Measurements from ENCODE around the gene TMEM219. TPM values are rescaled to one million over a fixed set of nuclear protein-coding genes. Genes with fewer than 3 reads are reported as not detected.
A peak's percentile ranks its signal among the peaks of the same experiment; 100 is the strongest.
"Not testable (repeated sequence)": the region's sequence is repeated elsewhere in the genome, so short reads cannot be mapped to it uniquely, and the experiment has no call there.

The TMEM219 gene
- total RNA-seq, 1 donor from 2014 or later, result 26.9 TPM

DNA sequence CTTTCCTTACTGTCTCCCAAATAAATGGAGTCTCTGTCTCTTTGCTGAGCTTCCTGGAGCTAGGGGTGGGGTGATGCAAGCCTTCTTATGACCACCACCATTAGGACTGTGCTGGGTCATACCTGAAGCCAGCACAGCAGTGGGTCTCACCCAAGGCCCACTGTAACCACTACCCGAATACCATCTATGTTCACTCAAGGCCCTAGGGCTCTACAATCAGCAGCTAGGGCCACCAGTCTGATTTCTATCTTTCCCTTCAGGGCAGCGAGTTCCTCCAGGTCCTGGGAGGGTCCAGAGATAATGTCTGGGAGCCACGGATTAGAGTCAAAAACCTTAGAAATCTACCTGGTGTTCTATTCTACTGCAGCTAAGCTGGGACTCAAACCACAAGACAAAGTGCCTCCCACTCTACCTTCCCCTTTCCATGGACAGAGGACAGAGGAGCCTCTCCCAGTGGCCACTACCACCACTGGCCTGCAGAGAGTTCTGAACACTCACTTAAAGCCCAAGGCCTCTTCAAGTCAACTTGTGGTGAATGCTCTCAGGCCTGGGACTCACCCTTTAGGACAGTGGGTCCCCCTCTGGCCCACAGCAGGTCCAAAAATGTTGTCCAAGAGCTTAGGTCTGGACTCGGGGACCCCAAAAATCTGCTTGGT lies 10.9 kb upstream of the TMEM219 start:
- no peak for DNase-seq (ENCODE audit: low spot score in 2 of 2)
- no peak for FAIRE-seq

DNA sequence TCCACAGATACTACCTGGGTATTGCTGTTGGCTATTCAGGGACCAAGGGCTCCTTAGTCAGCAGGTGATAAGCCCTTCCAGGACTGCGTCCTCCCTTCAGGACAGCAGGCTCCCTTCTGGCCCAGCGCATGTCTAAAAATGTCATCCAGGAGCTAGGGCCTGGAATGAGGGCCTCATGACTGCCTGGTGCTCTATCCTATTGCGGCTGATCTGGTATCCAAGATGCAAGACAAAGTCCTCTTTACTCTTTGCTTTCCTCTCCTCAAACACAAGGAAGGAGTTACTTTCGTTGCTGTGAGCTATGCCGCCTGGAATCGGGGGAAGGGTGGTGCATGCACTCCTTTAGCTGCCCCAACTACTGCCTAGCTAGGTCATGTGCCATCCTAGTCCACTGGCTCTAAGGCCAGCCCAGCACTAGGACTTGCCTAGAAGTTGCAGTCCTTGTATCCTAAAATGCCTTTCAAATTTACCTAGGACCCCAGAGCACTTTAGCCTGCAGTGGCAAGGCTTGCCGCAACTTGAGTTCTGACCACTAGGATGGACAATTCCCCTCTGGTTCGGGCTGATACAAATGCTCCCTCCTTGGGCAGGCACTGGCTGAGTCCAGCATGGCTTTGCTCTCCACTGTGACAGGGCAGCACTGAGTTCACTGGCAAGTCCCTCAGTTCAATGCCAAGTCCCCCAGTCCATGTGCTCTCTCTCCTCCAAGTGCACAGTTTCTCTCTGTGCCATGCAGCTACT lies 10.1 kb upstream of the TMEM219 start:
- no peak for FAIRE-seq
- no peak for DNase-seq (ENCODE audit: low spot score in 2 of 2)

DNA sequence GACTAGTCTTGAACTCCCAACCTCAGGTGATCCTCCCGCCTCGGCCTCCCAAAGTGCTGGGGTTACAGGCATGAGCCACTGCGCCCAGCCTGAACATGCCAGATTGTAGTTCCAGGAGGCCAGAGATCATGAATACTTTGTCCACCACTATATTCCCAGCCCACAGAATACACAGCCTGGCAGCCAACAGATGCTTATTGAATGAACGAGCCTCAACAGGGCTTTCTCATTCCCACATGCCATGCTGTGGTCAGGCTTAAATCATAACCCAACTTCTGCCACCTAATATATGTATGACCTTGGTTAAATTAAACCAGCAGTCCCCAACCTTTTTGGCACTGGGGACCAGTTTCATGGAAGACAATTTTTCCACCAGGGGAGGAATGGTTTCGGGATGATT lies 3.1 kb upstream of the TMEM219 start:
- no peak for FAIRE-seq
- no peak for DNase-seq (ENCODE audit: low spot score in 2 of 2)

DNA sequence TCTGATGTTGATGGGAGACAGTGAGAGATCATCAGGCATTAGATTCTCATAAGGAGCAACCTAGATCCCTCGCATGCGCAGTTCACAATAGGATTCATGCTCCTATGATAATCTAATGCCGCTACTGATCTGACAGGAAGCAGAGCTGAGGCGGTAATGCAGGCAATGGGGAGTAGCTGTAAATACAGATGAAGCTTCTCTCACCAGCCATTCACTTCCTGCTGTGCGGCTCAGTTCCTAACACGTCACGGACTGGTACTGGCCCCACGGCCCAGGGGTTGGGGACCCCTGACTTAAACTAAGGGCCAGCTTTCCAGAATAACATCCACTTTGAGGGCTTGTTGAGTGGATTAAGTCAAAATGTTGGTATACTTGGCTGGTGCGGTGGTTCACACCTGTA lies 2.6 kb upstream of the TMEM219 start:
- no peak for DNase-seq (ENCODE audit: low spot score in 2 of 2)
- FAIRE-seq, result no peak

DNA sequence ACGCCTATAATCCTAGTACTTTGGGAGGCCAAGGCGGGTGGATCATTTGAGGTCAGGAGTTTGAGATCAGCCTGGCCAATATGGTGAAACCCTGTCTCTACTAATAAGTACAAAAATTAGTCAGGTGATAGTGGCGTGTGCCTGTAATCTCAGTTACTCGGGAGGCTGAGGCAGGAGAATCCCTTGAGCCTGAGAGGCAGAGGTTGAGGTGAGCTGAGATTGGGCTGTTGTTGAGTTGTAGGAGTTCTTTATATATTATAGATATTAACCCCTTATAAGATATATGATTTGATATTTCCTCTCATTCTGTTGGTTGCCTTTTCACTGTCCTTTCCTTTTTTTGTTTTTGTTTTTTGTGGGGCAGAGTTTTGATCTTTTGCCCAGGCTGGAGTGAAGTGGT lies 2.1 kb upstream of the TMEM219 start:
- not testable (repeated sequence) for DNase-seq (ENCODE audit: low spot score in 2 of 2); FAIRE-seq

DNA sequence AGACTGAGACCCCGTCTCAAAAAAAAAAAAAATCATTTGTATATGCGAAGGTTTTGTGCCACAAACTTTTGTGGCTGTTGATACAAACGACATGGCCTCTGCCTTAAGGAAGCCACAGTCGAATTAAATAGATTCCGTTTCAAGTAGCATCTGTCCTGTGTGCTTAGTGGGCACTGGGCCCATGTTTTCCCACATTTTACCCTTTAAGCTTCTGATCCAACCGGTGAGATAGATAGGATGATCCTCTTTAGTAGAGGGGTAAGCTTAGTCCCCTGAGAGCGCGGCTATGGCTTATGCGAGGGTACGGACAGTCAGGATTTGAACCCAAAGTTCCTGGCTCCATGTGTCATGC lies 776 bp upstream of the TMEM219 start:
- FAIRE-seq (no peak), DNase-seq (ENCODE audit: low spot score in 2 of 2) (no peak)

DNA sequence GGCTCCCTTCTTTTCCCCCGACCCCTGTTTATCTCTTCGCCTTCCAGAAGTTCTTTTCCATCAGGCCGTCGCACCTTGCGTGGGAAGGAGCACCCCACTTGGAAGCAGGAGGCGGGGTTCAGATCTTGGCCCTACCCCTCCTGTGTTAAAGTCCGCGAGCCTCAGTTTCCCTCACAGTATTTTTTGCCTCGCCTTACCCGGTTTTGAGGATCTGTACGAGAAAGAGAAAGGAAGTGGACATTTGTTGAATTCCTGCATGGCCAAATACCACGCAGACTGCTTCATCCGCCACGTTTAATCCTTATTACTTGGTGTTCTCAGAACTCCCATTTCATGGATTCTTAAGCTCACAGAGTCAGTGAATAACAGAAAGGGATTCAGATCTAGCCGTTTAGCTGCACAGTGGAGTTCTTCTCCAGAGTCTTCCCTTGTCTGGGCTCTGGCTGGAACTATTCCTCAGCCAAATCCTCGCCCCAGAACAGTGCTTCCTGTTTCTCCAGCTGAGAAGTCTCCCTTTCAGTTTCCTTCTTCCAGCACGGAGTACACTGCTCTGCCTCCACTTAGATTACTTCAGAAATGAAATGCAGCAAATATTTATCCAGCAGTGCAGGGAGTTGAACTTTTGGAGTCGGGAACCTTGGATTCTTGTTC lies 590 bp downstream of the TMEM219 start:
- no peak for FAIRE-seq
- peak in 1 of 2 donors; percentile 39 for DNase-seq (ENCODE audit: low spot score in 2 of 2)

DNA sequence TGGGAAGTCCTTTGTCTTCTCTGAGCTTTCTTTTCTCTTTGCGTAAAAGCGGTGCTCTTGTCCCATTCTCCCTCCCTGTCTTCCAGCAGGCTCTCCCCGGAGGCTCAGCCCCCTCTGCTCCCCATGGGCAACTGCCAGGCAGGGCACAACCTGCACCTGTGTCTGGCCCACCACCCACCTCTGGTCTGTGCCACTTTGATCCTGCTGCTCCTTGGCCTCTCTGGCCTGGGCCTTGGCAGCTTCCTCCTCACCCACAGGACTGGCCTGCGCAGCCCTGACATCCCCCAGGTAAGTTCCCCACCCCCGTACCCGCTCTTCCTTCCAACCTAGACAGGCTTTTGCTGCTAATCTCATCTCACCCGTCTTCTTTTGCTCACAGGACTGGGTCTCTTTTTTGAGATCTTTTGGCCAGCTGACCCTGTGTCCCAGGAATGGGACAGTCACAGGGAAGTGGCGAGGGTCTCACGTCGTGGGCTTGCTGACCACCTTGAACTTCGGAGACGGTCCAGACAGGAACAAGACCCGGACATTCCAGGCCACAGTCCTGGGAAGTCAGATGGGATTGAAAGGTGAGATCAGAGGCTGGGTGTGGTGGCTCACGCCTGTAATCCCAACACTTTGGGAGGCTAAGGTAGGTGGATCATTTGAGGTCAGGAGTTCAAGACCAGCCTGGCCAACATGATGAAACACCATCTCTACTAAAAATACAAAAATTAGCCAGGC lies 1.3 kb downstream of the TMEM219 start:
- no peak for FAIRE-seq
- no peak for DNase-seq (ENCODE audit: low spot score in 2 of 2)

DNA sequence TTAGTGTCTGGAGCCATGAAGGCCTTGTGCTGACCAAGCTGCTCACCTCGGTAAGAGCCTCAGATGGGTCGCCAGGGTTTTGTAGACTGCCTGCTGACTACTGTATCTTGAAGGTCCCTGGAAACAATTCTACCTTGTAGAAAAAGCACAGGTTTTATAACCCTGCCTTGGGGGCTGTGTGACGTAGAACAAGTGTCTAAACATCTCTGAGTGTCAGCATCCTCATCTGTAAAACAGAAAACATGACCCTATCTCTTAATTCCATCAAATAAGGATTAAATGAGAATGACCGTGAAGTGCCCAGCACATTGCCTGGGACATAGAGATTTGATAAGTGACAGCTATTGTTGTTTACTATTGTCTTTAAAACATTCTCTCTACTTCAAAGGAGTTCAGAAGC lies 6.3 kb downstream of the TMEM219 start:
- no peak for DNase-seq (ENCODE audit: low spot score in 2 of 2)
- FAIRE-seq, result no peak

DNA sequence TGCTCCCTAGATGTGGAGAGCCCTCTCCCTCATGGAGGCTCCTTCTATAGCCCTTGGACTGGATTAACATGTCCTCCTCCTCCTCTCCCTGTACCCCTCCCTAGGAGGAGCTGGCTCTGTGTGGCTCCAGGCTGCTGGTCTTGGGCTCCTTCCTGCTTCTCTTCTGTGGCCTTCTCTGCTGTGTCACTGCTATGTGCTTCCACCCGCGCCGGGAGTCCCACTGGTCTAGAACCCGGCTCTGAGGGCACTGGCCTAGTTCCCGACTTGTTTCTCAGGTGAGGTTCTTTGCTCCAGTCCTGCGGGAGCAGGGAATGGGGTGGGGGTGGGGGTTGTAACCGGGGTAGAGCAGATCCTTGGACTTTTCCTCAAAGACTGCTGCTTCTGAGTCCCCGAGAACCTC lies 9.4 kb downstream of the TMEM219 start:
- no peak for DNase-seq (ENCODE audit: low spot score in 2 of 2)
- FAIRE-seq, result no peak

DNA sequence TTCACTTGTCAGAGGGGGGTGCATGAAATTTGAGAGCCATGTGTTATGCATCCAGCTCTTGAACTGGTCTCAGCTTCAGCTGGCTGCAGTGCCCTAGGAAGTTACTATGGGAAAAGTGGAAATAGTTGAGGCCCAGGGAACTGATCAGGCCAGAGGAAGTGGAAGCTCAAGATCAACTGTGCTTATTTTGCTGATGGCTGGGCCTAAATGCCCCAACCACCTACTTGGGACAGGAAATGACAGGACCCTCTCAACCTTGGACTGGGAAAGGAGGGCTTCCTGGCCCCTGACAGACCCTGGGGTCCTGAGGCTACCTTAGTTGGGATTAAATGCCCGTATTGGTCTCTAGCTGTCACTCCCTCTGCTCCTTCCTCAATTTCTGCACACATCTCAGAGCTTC lies 10.6 kb downstream of the TMEM219 start:
- DNase-seq (ENCODE audit: low spot score in 2 of 2), result no peak
- FAIRE-seq, result no peak

DNA sequence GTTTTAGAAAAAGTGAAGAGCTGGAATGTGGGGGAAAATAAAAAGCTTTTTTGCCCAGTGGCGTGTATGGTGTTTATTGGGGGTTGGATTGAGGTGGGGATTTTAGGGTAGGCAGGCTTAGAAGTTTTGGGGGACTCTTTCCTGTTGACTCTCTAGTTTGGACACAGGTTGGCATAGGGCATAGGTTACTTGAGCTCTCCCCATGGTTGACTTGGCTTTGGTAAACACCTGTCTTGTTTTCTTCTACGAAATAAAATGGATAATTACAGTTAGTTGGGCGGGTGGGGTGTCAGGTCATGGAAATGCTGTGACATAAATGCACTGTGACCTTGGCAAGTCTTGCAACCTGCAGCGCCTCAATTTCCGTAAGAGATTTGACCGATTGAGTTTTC lies 11.1 kb downstream of the TMEM219 start:
- no peak for DNase-seq (ENCODE audit: low spot score in 2 of 2)
- FAIRE-seq, result no peak

DNA sequence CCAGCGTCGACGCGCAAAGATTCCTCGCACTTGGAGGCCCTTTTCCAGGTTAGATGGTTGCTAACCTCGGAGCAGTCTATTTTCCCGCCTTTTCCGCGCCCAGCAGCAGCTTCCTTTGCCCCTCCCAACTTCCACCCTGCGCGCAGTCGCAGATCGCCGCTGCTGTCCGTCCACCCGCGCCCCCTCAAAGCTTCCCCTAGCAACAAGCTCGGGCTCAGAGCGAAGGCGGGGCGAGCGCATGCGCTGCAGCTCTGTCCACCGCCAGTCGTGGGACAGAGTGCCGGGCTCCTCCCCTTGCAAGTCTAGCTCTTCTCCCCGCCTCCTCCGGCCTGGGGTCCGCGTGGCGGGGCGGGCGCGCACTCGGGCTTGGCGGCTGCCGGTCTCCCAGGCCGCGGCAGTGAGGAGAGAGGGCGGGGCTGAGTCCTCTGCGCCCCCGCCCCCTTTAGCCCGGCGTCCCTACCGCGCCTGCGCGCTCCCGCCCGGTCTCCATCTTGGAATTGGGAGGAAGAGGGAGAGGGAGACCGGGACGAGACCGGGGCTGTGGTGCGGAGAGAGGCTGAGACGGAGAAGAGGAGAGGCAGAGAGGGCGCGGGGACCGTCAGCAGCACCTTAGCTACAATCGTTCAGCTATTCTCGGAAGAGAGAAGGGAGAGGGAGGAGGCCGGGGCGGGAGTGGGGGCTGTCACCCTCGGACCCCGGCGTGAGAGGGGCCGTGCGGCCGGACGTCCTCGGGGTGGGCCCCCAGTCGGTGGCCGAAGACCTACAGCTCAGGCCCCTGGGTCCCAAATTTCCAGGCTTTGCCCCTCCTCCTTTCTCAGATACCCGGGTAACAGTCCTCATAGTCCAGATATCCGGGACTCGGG lies 11.7 kb downstream of the TMEM219 start, which contains the start of gene TAOK2:
Gene TAOK2 (plus strand): TSS at position 485 of the 863 bp plus-strand sequence. CDS start 3,905 bp downstream, outside the sequence.
- FAIRE-seq (no peak), DNase-seq (ENCODE audit: low spot score in 2 of 2) (peak; percentile 98 to 99)

DNA sequence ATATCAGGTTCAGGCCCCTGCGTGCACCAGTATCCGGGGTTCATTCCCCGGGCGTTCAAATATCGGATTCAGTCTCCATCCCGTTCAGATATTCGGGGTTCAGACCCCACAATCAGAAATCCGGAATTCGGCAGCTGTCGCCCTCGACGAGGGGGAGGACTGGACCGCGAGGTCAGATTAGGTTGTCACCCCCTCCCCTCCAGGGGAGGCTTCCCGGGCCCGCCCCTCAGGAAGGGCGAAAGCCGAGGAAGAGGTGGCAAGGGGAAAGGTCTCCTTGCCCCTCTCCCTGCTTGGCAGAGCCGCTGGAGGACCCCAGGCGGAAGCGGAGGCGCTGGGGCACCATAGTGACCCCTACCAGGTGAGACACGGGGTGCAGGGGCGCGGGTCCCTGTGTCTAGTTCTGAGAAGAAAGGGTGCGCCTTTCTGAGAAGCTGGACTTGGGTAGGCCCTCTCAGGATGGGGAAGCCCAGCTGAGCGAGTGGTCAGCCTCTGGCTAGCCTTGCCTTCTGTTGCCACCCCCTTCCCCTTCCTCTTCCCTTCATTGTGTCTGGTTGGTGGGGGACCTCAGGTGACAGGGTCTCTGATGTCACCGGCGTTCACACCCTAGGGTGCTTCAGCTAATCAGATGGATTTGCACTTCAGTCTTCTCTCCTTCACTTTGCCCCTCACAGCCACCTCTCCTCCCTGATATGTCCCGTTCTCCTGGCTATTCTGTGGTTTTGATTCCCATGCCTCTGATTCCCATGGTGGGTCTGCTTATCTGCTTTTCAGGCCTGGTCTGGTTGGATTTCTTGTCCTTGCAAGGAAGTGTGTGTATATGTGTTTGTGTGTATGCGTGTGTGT lies 12.6 kb downstream of the TMEM219 start:
- DNase-seq (ENCODE audit: low spot score in 2 of 2) (peak; percentile 36 to 59), FAIRE-seq (no peak)

DNA sequence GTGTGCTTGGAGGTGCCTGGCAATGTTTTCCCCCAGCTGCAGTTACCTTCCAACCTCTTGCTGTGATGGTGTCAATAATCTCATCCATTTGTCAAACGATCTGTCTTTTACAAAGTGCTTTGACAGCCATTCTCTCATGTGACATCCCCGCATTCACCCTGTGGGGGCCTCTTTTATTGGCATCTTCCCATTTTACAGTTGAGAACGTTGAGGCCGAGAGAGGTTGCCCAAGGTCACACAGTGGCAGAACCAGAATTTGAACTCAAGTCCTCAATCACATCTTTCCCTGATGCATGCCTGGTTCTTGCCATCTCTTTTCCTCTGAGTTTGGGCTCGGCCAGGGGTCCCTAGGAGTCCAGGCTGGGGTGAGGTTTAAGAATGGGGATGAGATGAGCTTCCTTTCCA lies 13.3 kb downstream of the TMEM219 start:
- FAIRE-seq, result no peak
- peak in 1 of 2 donors; percentile 11 for DNase-seq (ENCODE audit: low spot score in 2 of 2)

DNA sequence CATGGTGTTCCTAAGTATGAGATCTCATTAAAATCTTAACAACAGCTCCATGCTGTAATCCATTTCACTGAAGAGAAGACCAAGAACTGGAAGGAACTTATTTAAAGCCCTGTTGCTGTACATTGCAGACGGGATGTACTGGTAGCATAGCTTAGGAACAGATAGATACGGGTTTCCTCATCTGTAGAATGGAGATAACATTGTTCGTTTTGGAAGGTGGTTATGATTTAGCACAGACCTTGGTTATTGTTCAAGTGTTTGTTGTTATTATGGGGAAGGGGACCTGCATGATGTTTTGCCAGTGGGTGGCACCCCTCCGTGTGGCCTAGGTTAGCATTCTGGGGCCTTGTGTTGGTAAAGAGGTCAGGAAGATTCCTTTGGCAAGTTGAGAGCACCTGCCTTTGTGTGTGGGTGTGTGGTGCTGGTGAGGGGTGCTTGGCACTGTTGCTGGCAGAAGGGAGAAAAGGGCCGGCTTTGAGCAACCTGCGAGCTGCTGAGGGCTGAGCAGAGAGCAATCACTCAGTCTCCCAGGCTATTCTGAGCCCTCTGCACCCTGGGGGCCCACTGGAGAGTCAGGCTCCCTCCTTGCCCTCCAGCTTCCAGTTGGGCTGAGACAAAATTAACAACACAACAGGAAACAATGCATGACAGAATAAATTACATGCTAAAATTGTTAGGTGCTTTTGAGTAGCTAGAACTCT lies 14.1 kb downstream of the TMEM219 start:
- FAIRE-seq, result no peak
- DNase-seq (ENCODE audit: low spot score in 2 of 2), result peak; percentile 14 to 37

DNA sequence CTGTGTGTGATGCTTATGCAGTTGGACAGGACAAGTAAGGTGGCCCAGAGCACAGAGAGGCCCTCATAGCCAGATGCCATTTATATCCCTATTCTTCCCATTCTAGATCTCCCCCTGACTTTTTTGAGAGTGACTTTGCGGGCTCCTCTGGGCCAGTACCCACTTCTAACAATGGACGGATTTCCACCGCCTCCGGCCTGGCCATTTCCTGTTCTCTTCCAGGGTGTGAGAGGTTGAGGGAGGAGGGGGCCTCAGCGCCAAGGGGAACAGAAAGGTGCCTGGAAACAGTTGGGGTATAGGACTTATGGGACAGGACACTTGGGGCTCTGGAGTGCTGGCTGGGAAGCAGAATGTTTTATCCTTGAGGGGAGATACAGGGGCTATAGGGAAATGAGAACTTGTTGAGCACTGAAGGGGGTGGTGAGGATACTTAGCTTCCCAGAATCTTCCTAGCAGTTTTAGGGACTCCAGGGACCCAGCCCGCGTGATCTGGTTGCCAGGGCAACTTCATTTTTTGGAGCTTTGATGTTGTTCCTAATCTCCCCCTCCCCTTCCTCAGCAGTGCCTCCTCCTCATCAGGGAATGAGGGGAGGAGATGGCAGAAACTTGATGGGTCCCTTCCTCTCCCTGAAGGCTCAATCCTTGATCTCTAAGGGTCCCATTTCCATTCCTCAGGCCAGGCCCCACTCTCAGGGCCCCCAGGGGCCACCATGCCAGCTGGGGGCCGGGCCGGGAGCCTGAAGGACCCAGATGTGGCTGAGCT lies 15.4 kb downstream of the TMEM219 start:
- FAIRE-seq, result no peak
- no peak for DNase-seq (ENCODE audit: low spot score in 2 of 2)

DNA sequence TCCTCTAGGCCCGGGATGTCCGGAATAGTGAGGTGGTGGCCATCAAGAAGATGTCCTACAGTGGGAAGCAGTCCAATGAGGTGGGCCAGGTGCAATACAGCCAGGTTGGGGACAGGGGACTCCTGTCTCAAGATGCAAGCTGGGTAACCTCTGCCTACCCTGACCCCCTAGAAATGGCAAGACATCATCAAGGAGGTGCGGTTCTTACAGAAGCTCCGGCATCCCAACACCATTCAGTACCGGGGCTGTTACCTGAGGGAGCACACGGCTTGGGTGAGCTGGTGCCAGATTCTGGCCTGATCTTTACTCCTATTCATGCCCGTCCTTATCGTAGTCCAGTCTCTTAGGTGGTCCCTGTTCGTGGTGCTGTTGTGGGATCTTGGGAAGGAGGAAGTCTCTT lies 16.2 kb downstream of the TMEM219 start:
- FAIRE-seq, result no peak

More for the DNA sequence above, 16.2 kb downstream of the TMEM219 start:
- DNase-seq (ENCODE audit: low spot score in 2 of 2), result no peak

All from frontal cortex (tissue), 4 donors.